GM18873 (cell line): ENCODE data around the gene PDE6A.

Experiments
- ATAC-seq: cut with Tn5 transposase; IDR thresholded peaks from one replicate; pipeline ENCODE4 v1.9.1; 2021; ENCODE audit warnings: mild to moderate bottlenecking, moderate library complexity, moderate number of reproducible peaks; ENCODE audit not compliant: unreplicated experiment, low FRiP score

Gene PDE6A

GRCh38 chr5:149823375-149823774, 121.2 kb downstream of the PDE6A start:
- ATAC-seq, result no peak

GRCh38 chr5:149822301-149822700, 122.3 kb downstream of the PDE6A start:
- no peak for ATAC-seq

- ATAC-seq, result no peak
Measured at GRCh38 chr5:149820536-149821510, 123.8 kb downstream of the PDE6A start.

GRCh38 chr5:149820012-149820411, 124.6 kb downstream of the PDE6A start:
- ATAC-seq, result no peak

GRCh38 chr5:149818116-149818515, 126.5 kb downstream of the PDE6A start:
- ATAC-seq, result no peak

- ATAC-seq, result no peak
Measured at GRCh38 chr5:149817539-149818060, 127.0 kb downstream of the PDE6A start.

- no peak for ATAC-seq
Measured at GRCh38 chr5:149816661-149817060, 127.9 kb downstream of the PDE6A start.

GRCh38 chr5:149811453-149811852, 133.1 kb downstream of the PDE6A start:
- no peak for ATAC-seq

GRCh38 chr5:149810856-149811255, 133.7 kb downstream of the PDE6A start:
- ATAC-seq, result no peak

- ATAC-seq, result no peak
Measured at GRCh38 chr5:149809931-149810691, 134.5 kb downstream of the PDE6A start.

GRCh38 chr5:149808264-149808982, 136.2 kb downstream of the PDE6A start:
- no peak for ATAC-seq
